ENCODE results near the gene MAD1L1.

Gene MAD1L1

GRCh38 chr7:2218444-2218785, 14.3 kb downstream of the MAD1L1 start:
- no peak for DNase-seq (ENCODE audit: low spot score)

DNA sequence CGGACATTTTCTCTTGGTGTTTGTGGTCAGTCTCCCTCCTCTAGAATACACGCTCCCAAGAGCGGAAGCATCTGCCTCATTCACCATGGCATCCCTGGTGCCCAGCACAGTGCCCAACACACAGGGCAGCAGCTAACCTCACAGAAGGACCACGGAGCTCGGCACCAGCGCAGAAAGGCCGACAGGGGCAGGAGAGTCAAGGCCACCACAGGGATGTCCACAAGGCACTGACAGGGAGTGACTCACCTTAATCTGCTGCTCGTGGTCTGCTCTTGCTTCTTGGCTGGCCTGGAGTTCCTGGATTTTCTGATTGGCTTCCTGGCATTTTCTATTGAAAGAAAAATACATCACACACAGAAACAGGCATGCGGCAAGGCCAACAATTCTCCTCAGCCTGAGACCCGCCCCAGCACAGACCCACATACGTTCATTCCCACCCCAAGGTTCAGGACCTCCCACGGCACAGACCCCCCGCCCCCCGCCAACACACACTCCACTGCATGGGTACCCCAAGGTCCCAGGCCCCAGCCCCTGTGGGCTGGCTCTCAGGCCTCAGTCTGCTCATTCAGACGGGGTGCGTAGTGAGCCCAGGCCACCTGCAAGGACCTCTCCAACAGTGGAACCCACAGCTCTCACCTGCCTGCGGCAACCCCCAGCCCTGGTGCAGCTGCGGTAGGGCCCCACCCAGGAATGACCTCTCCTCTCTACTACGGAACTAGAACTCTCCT, 14.9 kb downstream of the MAD1L1 start:
- DNase-seq (ENCODE audit: low spot score): no peak

DNA sequence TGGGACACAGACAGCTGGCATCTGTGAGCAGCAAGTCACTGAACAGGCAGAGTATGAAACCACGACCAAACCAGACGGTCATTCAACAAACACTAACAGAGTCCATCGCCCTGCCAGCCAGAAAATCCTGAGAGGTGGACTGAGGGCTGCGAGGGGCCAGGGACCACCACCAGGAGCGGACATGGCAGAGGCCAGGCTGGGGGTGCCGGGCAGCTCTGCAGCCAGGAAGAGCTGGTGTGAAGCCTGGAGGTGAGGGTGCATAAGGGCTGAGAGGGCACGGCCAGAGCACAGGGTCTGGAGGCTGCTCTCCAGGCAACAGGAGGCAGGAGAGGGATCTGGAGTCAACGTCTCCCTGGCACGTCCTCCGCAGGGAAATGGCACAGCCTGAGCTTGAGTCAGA, 15.5 kb downstream of the MAD1L1 start:
- no peak for DNase-seq (ENCODE audit: low spot score)

DNA sequence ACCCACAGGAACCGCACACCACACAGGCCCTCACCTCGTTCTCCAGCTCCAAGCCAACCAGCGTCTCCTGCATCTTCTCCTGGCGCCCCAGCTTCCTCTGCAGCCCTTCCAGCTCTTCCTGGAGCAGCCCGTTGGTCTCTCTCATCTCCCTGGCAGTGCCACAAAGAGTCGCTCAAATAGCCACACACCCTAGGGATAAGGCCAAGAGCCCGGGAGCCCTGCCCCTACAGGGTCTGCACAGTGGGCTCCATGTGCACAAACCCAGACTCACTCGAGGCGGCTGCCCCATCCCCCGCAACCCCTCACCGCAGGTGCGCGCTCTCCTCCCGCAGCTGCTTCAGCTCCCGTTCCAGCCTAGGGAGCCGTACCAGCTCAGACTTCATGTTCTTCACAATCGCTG, 16.9 kb downstream of the MAD1L1 start:
- DNase-seq (ENCODE audit: low spot score): no peak

DNA sequence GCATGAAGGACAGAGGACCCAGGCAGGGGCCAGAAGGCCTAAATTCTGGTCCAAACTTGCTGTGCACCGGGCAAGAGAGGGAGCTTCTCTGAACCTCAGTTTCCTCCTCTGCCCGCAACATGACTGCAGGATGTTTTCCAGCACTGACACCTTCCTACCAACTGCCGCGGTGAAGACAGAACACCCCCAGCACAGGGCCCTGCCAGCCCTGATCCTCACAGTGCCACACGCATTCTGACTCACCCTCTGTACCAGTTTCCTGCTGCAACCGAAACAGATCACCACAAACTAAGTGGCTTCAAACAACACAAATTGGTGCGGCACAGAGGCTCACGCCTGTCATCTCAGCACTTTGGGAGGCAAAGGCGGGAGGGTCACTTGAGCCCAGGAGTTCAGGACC, 18.1 kb downstream of the MAD1L1 start:
- DNase-seq (ENCODE audit: low spot score): no peak

- no peak for DNase-seq (ENCODE audit: low spot score)
Observed at GRCh38 chr7:2213551-2214215, 19.1 kb downstream of the MAD1L1 start.

DNA sequence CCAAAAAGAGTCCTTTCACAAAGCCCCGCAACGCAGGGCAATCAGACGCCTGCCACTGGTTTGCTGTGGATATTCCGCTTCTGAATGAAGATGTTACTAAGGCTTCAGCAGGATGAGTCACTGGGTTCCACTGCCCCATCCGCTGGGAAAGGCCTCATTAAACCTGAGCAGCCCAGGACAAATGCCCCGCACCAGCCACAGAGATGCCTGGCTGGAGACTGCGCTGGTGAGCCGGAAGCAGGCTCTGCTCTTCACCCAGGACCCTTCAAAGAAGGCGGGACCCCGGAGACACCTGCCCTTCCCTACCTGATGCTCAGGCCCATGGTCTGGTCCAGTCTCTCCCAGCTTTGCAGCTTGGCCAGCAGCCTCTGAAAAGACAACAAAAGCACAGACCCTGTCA, 19.8 kb downstream of the MAD1L1 start:
- no peak for DNase-seq (ENCODE audit: low spot score)

GRCh38 chr7:2211926-2212325, 20.8 kb downstream of the MAD1L1 start:
- no peak for DNase-seq (ENCODE audit: low spot score)

DNA sequence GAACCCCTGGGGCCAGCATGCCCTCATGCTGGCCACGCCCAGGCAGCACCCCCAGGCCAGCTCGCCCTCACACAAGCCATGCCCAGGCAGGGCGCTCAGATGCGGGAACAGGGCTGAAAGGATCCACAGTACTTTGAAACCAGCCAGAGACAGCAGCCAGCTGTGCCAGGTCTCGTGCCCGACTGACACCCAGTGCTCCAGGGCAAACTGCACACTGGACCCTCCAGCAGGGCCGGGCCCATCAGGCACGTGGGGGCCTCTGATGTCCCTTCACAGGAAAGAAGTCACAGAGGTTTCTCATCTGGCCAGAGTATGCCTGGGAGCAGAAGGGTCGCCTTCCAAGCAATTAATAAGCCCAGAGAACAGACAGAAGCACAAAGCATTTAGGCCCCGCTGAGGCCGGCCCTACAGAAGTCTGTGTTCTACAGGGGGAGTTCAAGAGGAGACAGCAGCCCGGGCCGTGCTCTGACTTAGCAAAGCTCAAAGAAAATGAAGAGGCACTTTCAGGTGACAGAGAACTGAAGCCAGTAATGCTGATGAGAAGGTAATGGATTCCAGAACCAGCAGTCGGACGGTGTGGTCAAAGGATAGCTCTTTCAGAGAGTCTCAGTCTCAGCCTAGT, 21.4 kb downstream of the MAD1L1 start:
- DNase-seq (ENCODE audit: low spot score): no peak

DNA sequence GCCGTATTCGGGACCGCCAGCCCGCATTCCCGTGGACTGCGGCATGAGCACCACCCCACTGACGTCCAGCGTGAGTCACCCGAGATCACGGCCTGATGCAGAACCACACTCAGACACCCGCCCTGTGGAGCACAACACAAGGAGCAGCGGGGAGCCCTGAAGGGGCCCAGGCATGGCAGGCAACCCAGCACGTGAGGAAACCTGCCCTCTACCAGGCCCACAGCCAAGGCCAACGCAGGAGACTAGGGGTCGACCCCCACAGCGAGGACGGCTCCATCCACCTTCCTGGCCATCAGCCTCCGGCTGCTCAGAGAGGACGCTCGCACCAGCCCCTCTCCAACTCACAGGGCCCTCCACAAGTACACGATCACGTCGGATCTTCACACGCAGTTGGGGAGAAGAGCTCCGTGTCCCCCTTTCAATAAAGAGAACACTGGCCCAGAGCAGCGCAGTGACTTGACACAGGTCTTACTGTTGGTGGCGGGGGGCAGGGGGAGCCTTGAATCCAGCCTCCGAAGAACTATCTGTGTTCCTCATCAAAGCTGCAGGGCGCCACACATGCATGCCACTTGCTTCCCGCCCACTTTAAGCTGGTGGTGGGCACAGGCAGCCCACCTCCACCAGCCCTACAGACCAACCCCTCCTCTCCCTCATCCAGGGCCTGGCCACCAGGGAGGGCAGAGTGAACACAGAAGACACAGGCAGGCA, 22.0 kb downstream of the MAD1L1 start:
- no peak for DNase-seq (ENCODE audit: low spot score)

DNA sequence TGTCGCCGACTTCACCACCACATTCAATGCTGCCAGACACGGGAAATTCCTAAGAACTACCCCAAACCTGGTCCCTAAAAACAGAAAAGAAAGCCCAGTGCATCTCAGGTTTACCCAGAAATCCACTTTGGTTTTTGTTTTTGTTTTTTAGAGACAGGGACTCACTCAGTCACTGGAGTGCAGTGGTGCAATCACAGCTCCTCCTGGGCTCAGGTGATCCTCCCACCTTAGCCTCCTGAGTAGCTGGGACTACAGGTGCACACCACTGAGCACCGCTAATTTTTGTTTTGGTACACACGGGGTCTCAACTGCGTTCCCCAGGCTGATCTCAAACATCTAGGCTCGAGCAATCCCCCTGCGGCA, 22.8 kb downstream of the MAD1L1 start:
- no peak for DNase-seq (ENCODE audit: low spot score)

DNA sequence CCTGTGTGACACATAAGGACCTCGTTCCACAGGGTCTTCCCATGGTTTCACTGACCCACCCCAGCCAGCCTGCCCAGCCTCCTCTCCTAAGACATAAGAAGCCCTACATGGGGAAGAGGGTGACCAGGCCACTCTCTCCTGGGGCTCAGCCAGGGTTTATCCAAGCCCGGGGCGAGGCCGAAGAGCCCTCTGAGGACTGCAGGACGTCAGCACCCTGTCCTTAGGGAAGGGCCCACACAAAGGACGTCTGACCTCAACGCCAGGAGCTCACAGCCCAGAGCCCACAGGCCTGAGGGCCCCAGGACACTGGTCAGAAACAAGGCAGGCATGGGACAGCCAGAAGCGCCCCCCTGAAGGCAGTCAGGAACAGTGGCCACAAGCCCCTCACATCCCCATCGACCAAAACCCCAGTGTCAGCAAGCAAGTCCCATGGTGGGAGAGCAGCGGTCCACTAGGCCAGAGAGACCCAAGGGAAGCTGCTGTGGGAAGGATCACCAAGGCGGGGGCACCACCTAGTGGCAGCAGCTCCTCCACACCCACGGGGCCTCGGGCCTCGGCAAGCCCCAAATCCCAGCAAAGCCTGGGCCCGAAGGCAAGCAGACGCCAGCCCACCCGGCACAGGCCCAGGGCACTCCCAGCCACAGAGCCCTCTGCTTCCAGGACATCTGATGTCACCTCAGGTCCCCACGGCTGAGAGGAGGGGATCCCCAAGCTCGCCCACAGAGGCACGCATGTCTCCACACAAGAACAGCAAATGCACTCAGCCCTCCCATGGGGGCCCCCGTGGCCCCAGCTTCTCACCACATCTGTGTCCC, 23.4 kb downstream of the MAD1L1 start:
- peak; percentile 93 for DNase-seq (ENCODE audit: low spot score)

- no peak for DNase-seq (ENCODE audit: low spot score)
Observed at GRCh38 chr7:2208712-2209111, 24.0 kb downstream of the MAD1L1 start.

- DNase-seq (ENCODE audit: low spot score): no peak
Observed at GRCh38 chr7:2205036-2205780, 27.5 kb downstream of the MAD1L1 start.

- no peak for DNase-seq (ENCODE audit: low spot score)
Observed at GRCh38 chr7:2204446-2204845, 28.3 kb downstream of the MAD1L1 start.

- DNase-seq (ENCODE audit: low spot score): no peak
Observed at GRCh38 chr7:2203766-2204300, 28.9 kb downstream of the MAD1L1 start.

DNA sequence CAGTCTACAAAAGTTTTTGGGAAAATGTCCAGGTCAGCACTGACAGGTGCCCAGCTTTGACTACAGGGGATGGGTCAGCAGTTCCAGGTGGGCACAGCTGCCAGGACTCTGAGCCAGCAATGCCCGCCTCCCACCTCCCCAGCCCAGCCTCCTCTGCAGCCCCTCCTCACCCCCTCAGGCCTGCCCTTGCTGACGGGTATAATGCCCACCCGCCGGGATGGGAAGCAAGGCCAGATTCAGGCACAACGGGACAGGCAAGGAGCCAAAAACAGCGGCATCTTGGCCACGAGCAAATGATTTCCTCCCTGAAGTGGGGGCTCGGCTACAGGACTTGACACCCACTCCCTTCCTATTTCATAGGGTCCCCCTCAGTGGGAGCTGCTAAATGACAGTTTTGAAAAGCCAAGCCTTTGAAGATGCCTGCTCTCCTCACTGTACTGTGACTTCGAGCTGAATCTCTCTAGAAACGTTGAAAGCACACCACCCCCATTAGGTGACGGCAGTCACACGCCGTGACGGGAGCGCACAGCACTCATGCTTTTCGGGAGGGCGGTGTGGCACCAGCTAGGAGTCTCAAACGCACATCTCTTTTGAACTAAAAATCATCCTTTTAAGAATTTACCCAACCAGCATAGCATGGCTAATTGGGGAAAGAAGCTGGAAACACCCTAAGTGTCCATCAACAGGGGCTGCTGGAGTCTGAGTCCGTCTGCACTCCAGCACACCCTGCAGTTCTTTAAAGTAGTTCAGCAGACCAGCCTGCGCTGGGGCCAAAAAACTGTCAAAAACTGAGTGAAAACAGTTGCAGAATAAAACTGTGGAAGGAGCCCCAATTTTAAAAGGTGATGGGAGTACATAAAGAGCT, 29.6 kb downstream of the MAD1L1 start:
- DNase-seq (ENCODE audit: low spot score): peak; percentile 4

- peak; percentile 21 for DNase-seq (ENCODE audit: low spot score)
Observed at GRCh38 chr7:2202361-2202761, 30.4 kb downstream of the MAD1L1 start.

DNA sequence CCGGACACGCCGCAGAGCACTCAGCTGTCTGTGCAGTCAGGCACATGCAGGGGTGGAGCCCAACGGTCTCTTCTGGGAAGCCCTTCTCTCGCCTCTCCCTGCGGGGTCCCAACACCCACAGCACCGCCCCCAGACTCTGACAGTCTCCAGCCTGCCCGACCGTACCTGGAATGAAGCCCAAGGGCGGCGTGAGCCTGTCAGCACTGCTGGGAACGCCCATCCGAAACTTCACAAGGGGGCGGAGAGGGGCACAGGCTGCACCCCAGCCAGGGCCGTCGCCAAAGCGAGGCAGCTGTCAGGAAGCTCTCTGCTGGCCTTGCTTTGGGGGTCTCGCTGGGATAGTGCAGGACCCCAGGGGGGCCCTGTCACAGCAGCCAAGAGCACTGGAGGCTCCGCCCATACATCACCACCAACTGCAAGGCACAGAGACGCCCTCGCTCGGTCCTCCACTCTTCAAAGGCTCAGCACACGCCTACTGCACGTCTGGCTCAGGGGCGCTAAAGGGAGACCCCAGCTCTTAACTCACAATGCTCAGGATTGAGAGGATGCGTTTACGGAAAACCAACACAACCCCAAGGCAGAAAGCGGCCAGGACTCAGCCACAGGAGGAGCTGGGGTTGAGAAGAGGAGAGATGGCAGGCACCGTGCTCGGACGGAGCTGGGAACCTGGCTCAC, 30.9 kb downstream of the MAD1L1 start:
- DNase-seq (ENCODE audit: low spot score): peak; percentile 4

- DNase-seq (ENCODE audit: low spot score): no peak
Observed at GRCh38 chr7:2201128-2201527, 31.6 kb downstream of the MAD1L1 start.

Data from iPS-NIHi11 (cell line).